HCT116 (cell line): ENCODE results near the gene SPAG8. TPM values are rescaled to one million over a fixed set of nuclear protein-coding genes. Genes with fewer than 3 reads are reported as not detected.

ENCODE experiments used
- ATAC-seq: fragments of 200-7000 bp; cut with Tn5 transposase; 2 replicates; pipeline ENCODE4 v1.9.1; 2020; ENCODE audit warnings: mild to moderate bottlenecking, moderate library complexity
- BruUV-seq: library from RNA; stranded (reverse); fragments of 400-500 nt; replicated peaks from 2 replicates; lab custom pipeline; 2021; lab: Mats Ljungman, UMichigan
- CTCF ChIA-PET: fragments of 300-600 bp; sonication (Branson Sonifier 250); formaldehyde crosslinking; loops from one replicate; lab custom pipeline; 2021; ENCODE audit warnings: antibody characterized with exemption; lab: Charles Lee
- POLR2A ChIA-PET: fragments of 300-600, 350-600 bp; sonication (Branson Sonifier 250); formaldehyde crosslinking; loops from one replicate; lab custom pipeline; 2021; ENCODE audit warnings: antibody characterized with exemption; lab: Charles Lee
- RAD21 ChIA-PET, 2 experiments: fragments of 300-600 bp; sonication (Branson Sonifier 250); formaldehyde crosslinking; loops; one replicate each; lab custom pipeline; 2023; ENCODE audit warnings: low total read pairs in 2 of 2; ENCODE audit not compliant: uncharacterized antibody in 2 of 2, unreplicated experiment in 2 of 2, low non-redundant PET in 1 of 2; lab: Charles Lee
- DNase-seq: peaks from one replicate; pipeline ENCODE4 v3.0.0-alpha.2; 2010; ENCODE audit warnings: low read depth, low spot score
- H2AFZ ChIP-seq: fragments of 200-600 bp; shearing (Covaris generic), sonication (generic); 2 replicates; pipeline ENCODE4 v1.6.1; 2017; ENCODE audit warnings: low read depth, mixed run types, mixed read lengths, antibody characterized with exemption, low read length; ENCODE audit not compliant: poor library complexity, severe bottlenecking
- H3K27ac ChIP-seq: 2 replicates; pipeline ENCODE4 v1.5.1; 2012; ENCODE audit warnings: low read depth, low read length
- H3K27me3 ChIP-seq: fragments of 200-600 bp; sonication (generic); 2 replicates; pipeline ENCODE4 v1.6.1; 2016; ENCODE audit warnings: mixed run types, low read length, mixed read lengths; ENCODE audit not compliant: insufficient read depth
- H3K36me3 ChIP-seq, 2 experiments: fragments of 200-500 bp in 1 of 2; fragments of 200-600 bp in 1 of 2; sonication (Bioruptor generic) in 1 of 2; sonication (generic) in 1 of 2; 2 replicates each; pipeline versions ENCODE4 v1.5.1 to v1.6.1; 2014 to 2016; ENCODE audit warnings: low read length in 2 of 2, inconsistent platforms in 1 of 2, mixed read lengths in 1 of 2, mixed run types in 1 of 2; ENCODE audit not compliant: insufficient read depth in 2 of 2, control insufficient read depth in 1 of 2
- H3K4me1 ChIP-seq, 2 experiments: fragments of 200-600 bp in 1 of 2; sonication (generic) in 1 of 2; 2 replicates each; pipeline versions ENCODE4 v1.5.1 to v1.6.1; 2012 to 2017; ENCODE audit warnings: low read length in 2 of 2, inconsistent platforms in 1 of 2, mild to moderate bottlenecking in 1 of 2, mixed read lengths in 1 of 2, mixed run types in 1 of 2, moderate library complexity in 1 of 2; ENCODE audit not compliant: insufficient read depth in 2 of 2, control insufficient read depth in 1 of 2
- H3K4me2 ChIP-seq: fragments of 200-600 bp; sonication (generic); 2 replicates; pipeline ENCODE4 v1.6.1; 2017; ENCODE audit warnings: mixed run types, low read length, mixed read lengths
- H3K4me3 ChIP-seq, 2 experiments: fragments of 200-600 bp in 1 of 2; sonication (generic) in 1 of 2; replicated peaks in 1 of 2; 2 replicates each; pipeline ENCODE4 v1.5.1; 2011 to 2016; ENCODE audit warnings: low read length in 2 of 2, control low read depth in 1 of 2, low read depth in 1 of 2, mild to moderate bottlenecking in 1 of 2, mixed read lengths in 1 of 2, mixed run types in 1 of 2
- H3K79me2 ChIP-seq: fragments of 200-600 bp; sonication (generic); 2 replicates; pipeline ENCODE4 v1.6.1; 2017; ENCODE audit warnings: mild to moderate bottlenecking, mixed run types, low read length, moderate library complexity, mixed read lengths; ENCODE audit not compliant: insufficient read depth
- H3K9ac ChIP-seq: fragments of 200-600 bp; sonication (generic); 2 replicates; pipeline ENCODE4 v1.6.1; 2016; ENCODE audit warnings: low read length, mixed read lengths
- H3K9me2 ChIP-seq: fragments of 200-600 bp; sonication (generic), shearing (Covaris generic); 2 replicates; pipeline ENCODE4 v1.6.1; 2017; ENCODE audit warnings: mixed run types, mild to moderate bottlenecking, moderate library complexity; ENCODE audit not compliant: insufficient read depth
- H3K9me3 ChIP-seq, 2 experiments: fragments of 200-500 bp in 1 of 2; fragments of 200-600 bp in 1 of 2; sonication (Bioruptor generic) in 1 of 2; sonication (generic) in 1 of 2; 2 replicates each; pipeline ENCODE4 v1.6.1; 2014 to 2017; ENCODE audit warnings: low read length in 2 of 2, mixed read lengths in 2 of 2, inconsistent platforms in 1 of 2, low read depth in 1 of 2, mild to moderate bottlenecking in 1 of 2, mixed run types in 1 of 2, moderate library complexity in 1 of 2; ENCODE audit not compliant: control insufficient read depth in 1 of 2, insufficient read depth in 1 of 2
- H4K20me1 ChIP-seq: fragments of 200-600 bp; sonication (generic), shearing (Covaris generic); 2 replicates; pipeline ENCODE4 v1.6.1; 2017; ENCODE audit warnings: mixed run types, mild to moderate bottlenecking, moderate library complexity; ENCODE audit not compliant: insufficient read depth
- CTCF ChIP-seq, 3 experiments: fragments of 200-600 bp in 1 of 3; sonication (generic) in 1 of 3; IDR thresholded peaks in 2 of 3; conservative IDR thresholded peaks in 1 of 3; 2 replicates each; pipeline ENCODE4 v1.5.1; 2012 to 2017; ENCODE audit warnings: low read depth in 2 of 3, low read length in 2 of 3, antibody characterized with exemption in 1 of 3, borderline replicate concordance in 1 of 3, control low read depth in 1 of 3, mild to moderate bottlenecking in 1 of 3, mixed read lengths in 1 of 3, mixed run types in 1 of 3, moderate library complexity in 1 of 3; ENCODE audit not compliant: insufficient read depth in 1 of 3
- RAD21 ChIP-seq: IDR thresholded peaks from 2 replicates; pipeline ENCODE4 v1.6.1; 2012; ENCODE audit warnings: low read depth, mild to moderate bottlenecking
- ZBTB33 ChIP-seq: IDR thresholded peaks from 2 replicates; pipeline ENCODE4 v1.6.1; 2011; ENCODE audit warnings: mild to moderate bottlenecking, low read length, moderate library complexity; ENCODE audit not compliant: insufficient replicate concordance; ENCODE audit errors: extremely low read depth
- intact Hi-C: fragments of 100-400 bp; cut with micrococcal nuclease; formaldehyde crosslinking; loops from 2 replicates; pipeline ENCODE4 v1.10.0; 2022
- total RNA-seq: library from RNA; stranded (reverse); gene quantifications from one replicate; pipeline ENCODE4 v1.2.1, GENCODE V29; 2021; ENCODE audit not compliant: unreplicated experiment

SPAG8 gene
- total RNA-seq, 1 experiment from 2014 or later: 0.39 TPM

GRCh38 chr9:35859310-35859989, 47.4 kb upstream of the SPAG8 start:
- Histone ChIP-seq H3K9ac (no peak overlapping the region), H3K27ac (no peak overlapping the region), H3K27me3 (peaks cover 3% of the 10 kb centered on the region; the same call in 1 of the 2 replicates), H3K4me3 (no peak overlapping the region), H3K4me1 (no peaks in the 10 kb centered on the region), H3K36me3 (no peaks in the 10 kb centered on the region)
- POLR2A ChIA-PET: no interaction called here
- BruUV-seq: no TSS peak
- no peak for DNase-seq
- TF ChIP-seq CTCF (IDR thresholded peaks at IDR 0.05 in 2 of 3, conservative IDR thresholded peaks at IDR 0.05 in 1 of 3; ENCODE audit: borderline replicate concordance in 1 of 3, insufficient read depth in 1 of 3, low read depth in 2 of 3, low read length in 2 of 3): 0 out of 6 replicates have a peak, but pooled peaks of 1 of the 3 experiments have one; percentile 6
- peak; percentile 20; the same call in 1 of the 2 replicates for TF ChIP-seq RAD21
- TF ChIP-seq ZBTB33: no peak
- TF ChIP-seq, all 23 proteins: peak for 2
- peak; percentile 75 for ATAC-seq
- no peaks in the 10 kb centered on the region for H3K79me2 ChIP-seq
- no peak overlapping the region for H2AFZ ChIP-seq
- H3K4me2 ChIP-seq: no peak overlapping the region
- no peaks in the 10 kb centered on the region for H3K9me2 ChIP-seq
- no peaks in the 10 kb centered on the region for H4K20me1 ChIP-seq
- ChIA-PET RAD21 (no interaction called here), CTCF (interaction anchor here (1.0 kb wide), 1 partner anchor 69 kb away, joined by 3 read pairs; no protein-coding TSS in a partner anchor)
- intact Hi-C loops: no loop called here
- H3K9me3 ChIP-seq: no peaks in the 10 kb centered on the region
